GF-D8 (cell line): Measurements from ENCODE around the gene BAIAP2L2.

ENCODE experiments used
- DNase-seq: peaks from one replicate; lab custom pipeline; 2025; lab: John Stamatoyannopoulos, UW

The BAIAP2L2 gene

DNA sequence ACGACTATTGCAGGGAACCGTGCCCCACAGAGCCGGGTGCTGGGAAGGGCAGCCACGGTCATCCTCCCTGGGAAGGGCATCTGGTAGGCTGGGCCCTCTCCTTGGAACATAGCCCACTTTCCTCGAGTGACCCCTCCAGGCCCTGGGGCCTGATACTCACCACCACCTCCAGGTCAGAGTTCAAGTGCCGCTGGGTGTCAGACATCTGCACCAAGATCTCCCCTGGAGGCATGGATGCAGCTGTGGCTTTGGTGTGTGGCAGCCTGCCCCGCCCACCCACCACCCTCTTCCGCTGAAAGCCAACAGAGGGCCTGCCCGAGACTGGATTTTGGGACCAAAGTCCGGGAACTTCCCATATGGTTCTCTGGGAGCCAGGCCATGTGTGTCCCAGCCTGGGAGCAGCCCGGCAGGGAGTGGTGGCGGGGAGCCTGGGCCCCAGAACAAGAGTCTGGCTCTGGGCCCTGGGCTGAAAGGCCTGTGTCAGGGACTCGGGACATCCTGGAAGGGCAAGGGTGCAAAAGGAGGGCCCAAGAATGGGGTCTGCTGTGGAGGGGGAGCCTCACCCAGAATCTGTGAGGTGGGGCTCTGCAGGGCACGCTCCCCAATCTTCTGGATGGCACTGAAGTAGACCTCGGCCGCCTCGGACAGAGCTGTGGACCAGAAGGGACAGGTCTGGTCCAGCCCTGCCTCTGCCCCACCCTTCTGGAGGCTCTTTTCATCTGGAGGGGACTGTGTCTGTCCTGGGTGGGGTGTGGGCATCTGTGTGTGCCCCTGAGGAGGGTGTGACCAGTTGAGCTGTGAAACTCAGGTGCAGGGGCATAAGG, 2.6 kb downstream of the BAIAP2L2 start:
- no peak for DNase-seq

DNA sequence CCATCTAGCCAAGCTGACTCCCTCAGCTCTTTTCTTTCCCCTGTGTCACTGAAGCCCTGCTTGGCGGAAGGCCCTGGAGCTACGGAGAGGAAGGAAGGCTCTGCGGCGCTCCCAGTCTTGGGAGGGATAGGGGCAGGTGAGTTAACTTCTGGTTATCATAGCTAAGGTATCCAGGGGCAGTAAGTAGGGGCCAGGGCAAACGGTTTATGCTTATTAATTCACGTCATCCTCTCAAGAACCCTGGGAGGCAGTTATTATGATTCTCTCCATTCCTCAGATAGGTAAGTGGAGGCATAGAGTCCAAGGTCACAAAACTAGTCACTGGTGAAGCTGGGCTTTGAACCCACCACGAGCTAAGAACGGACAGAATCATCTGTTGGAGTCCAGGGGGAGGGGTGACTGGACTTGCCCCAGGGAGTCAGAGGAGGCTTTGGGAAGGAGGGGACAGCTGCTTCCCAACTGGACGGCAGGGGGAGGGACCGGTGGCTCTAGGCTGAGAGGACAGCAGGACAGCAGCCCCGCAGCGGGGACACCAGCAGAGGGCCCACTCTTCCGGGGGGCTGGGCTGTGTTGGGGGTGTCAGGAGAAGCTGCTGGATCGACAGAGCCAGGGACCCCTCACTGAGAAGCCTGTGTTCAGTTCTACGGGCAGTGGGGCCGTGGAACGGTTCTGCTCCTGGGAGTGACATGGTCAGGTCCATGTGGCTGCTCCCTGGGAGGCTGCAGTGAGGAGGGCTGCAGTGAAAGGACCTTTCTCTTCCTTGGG, 3.5 kb downstream of the BAIAP2L2 start:
- no peak for DNase-seq

DNA sequence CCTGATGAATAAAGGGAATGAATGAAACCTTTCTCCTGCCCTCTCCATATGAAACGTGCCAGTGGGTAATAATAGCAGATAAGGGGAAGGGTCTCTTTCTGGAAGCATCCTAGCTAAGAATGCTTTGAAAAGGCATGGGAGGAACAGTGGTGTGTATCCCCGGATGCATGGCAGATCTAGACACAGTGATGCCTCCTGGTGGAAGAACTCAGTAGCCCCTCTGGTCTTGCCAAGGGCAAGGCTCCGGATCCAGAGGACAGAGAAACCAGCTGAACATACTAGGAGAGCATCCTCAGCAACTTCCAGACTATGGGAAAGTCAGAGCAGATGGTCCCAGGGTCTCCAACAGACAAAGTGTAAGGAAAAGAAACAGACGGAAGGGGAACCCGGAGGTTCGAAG, 6.4 kb downstream of the BAIAP2L2 start:
- DNase-seq: no peak

DNA sequence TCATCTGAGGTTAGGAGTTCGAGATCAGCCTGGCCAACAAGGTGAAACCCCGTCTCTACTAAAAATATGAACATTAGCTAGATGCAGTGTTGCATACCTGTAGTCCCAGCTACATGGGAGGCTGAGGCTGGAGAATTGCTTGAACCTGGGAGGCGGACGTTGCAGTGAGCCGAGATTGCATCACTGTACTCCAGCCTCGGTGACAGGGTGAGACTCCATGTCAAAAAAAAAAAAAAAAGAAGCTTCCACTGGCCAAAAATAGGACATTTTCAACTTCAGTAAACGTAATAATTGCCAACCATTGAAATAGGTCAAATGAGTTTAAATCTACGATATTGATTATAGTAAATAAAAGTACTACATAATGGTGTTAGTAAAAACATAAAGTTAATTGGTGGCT, 6.8 kb downstream of the BAIAP2L2 start:
- no peak for DNase-seq

DNA sequence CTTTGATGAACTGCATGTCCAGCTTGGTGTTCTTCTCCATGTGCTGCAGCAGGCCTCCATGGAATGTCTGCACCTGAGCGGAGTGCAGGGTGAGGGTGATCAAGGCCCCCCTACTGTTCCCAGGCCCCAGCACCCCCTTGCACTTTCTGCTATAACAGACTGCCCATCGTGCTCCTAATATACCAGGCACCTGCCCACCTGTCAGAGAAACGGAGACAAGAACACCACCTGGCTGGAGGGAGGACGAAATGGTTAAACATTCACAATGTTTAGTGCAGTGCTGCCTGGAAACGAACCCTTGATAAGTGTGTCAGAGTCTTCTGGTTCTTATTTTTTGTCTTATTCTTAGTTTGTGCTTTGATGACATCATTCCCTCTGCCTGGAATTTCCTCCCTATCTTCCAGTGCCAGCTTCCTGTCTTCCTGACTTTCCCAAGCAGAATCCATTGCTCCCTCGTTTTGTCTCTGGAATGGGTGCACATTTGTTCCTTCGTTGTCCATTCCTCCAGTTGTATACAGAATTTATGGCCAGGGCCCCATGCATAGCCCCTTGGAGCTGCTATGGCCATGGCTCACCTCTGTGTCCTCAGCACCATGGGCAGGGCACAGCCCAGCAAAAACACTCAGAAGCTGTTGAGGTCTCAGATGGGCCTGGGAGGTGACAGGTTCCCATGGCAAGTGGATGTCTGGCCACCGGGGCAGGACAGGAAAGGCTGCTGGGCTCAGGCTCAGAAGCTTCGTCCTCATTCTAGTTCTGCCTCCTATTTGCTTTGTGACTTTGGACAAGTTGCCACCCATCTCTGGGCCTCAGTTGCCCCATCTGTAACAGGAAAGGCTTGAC, 11.9 kb downstream of the BAIAP2L2 start:
- no peak for DNase-seq

DNA sequence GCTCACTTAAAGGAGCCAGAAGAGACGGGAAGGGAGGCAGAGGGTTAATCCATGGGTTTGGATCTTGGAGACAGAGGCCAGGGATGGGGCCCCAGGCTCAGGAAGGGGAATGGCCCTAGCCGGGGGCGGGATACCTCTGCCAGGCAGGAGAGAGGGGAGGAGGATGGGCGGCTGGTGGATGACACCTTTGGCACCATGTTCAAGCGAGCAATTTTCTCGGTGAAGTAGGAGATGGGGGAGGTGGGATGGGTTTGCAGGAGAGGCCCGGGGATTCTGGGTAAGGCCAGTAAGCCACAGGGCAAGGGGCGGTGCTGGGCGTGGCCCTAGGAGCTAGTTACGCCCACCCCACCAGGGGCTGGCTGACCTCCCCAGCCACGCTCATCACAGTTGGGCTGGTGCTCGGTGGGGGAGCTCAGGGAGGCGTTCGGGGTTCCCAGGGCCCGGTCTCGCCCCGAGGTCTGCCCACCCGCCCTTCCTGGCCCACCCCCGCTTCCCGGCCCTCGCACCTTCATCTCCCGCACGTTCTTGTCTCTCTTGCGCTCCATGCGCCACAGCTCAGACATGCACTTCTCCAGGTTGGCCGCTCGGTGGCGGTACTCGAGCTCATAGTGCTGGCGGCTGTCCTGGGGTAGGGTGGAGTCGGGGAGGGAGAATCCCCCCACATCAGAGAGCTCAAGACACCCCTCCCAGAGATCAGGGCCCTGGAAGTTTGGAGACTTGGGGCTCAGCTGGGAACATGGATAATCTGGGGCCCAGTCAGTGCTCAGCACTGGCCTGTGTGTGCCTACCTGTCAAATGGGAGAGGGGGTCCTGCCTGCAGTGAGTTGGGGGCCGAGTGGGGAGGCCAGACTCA, 12.7 kb downstream of the BAIAP2L2 start:
- no peak for DNase-seq

DNA sequence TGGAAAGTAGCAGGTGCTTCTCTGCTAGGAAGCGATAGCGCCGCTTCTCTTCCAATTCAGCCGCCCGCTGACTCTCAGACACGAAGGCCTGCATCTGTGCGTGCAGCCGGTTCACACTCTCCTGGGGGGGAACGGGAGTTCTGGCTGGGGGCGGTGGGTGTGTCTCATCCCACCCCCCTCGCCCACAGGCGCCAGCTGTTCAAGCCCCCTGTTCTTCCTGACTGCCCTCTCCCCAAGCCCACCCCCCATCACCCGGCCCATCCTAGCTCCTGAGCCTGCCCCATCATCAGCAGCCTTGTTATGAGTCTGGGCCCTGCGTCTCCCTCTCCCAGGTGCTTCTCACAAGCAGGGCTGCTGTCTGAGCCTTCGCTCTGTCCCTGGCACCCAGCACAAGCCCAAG, 13.4 kb downstream of the BAIAP2L2 start:
- DNase-seq: no peak

DNA sequence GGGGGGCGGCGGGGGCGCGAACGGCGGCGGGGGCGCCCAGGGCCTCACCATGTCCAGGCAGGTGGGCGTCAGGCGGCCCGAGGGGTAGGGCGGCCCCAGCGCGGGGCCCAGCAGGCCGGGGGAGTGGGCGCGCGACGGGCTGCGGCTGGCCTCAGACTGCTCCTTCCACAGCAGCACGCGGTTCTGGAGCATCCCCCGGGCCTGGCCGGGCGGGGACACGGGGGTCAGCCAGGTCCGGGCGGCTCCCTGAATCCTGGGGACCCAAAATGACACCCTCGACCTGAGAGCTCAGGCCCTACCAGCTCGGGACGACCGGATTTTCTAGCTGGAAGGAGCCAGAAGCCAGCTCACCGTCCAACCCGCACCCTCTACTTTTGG, 21.0 kb downstream of the BAIAP2L2 start:
- DNase-seq: no peak

DNA sequence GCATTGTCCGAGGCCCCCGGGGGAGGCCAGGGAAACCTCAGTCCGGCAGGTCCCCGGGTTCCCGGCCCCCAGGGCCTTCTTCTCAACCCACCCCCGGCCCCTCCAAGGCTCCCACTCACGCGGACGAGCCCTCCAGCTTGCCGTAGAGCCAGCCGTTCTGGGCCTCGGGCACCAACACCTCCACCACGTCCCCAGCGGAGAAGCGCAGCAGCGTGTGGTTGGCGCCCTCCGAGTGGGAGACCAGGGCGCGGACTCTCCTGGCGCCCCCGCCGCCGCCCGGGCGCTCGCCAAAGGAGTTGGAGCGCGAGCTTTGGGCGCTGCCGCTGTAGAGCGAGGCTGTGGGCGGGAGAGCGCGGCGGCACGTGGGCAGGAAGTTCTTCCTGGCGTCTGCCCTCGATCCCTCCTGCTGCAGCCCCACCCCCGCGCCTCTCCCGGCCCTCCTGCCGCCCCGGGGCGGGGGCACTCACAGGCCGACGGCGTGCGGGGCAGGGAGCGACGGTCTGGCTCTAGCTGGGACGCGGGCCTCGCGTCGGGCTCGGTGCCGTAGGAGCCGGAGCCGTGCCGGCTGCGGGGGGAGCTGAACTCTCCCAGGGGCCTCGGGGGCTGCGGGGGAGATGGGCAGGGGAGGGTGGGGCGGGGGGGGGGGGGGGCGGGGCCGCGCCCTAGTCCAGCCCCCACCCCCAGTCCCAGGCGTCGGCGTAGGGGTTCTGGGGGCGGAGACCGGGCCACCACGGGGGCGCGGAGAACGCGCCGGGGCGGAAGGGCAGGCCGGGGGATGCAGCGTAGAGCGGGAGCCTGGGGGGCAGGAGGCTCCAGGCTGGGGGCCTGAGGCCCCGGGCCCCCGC, 21.6 kb downstream of the BAIAP2L2 start:
- no peak for DNase-seq

DNA sequence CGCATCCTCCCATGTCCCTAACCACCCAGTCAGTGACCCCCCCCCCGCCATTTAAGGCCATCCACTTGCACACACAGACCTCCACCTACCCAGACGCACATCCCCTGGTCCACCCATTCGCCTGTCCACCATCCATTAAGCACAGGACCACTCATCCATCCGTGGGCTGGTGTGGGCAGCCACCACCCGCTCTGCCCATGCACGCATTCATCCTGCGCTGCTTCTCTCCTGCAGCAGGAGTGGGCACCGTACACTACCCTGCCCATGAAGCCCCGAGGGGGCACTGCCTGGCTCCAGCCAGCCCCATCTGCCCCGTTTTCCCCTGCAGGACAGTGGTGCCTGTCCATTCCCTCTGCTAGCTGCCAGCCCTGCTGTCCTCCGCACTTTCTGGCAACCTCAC, 22.6 kb downstream of the BAIAP2L2 start:
- no peak for DNase-seq

DNA sequence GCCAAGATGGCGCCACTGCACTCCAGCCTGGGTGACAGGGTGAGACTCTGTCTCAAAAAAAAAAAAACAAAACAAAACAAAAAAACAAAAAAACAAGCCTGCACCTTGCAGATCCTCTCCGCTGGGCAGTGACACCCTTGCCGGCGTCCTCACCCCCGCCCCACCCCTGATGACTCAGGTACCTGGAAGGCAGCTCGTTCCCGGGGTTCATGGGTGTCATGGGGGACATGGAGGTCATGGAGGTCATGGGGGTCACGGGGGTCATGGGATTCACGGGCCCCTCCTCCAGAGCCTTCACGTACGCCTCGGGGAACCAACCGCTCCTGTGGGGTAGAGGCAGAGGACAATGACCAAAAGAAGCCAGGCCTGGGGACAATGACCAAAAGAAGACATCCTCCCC, 23.5 kb downstream of the BAIAP2L2 start:
- no peak for DNase-seq

DNA sequence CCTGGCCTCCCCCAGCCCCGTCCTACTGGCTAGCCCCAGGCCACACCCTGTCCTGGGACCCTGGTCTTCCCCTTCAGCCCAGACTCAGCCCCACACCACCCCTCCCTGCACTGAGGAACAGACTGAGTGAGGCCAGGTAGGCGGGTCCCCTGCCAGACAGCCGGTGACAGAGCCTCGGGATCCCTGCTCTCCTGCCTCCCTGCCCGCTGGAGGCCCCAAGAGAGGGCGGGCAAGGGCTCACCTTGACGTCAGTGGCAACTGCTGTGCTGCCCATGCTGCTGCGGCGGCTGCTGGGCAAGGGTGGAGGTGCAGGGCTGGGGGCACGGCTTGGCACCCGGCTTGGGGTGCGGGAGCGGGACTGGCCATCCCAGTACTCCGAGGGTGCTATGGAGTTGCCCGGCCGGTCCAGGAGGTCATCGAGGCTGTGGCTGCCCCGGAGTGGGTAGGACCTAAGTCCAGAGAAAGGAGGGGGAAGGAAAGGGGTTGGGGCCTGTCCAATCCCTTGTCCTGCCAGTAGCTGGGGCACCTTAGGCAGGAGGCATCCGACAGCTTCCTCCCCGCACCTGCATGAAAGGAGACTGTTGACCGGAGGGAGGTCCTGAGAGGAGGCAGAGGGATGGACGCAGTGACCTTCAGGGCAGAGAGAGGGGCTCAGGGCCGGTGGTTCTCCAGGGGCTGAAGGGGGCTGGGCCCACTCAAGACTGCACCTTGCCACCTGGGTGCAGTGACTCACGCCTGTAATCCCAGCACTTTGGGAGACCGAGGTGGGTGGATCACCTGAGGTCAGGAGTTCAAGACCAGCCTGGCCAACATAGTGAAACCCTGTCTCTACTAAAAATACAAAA, 24.3 kb downstream of the BAIAP2L2 start:
- DNase-seq: no peak

DNA sequence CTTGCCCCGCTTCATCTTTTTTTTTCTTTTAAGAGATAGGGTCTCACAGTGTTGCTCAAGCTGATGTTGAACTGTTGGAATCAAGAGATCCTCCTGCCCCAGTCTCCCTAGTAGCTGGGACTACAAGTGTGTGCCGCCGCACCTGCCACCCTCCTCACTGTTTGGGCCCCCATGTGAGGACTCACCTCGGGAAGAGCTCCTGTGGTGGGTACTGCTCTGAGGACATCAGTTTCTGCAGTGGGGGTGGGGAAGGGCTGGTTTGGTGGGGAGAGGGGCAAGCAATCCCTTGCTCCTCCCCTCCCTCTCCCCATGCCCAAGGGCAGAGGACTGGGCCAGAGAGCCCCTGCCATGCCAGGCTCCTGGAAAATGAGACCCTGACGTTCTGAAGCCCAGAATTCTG, 25.0 kb downstream of the BAIAP2L2 start:
- no peak for DNase-seq

DNA sequence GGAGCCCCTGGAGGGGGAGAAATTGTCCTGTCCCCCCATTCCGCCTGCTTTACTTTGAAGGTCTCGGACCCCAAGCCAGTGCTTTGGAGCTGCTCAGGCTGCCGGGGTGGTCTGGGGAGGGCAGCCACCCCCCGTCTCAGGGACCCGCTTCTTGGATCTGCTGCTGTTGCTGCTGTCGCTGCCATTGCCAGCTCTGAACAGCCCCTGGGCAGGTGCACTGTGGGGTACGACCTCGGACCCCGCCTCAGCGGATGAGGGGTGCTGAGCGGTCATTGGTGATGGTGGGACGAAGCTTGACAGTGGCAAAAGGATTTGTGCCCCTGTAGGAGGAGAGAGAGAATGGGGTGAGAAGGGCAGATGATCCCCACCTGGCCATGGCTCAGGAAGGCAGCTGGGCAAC, 25.4 kb downstream of the BAIAP2L2 start:
- DNase-seq: no peak

DNA sequence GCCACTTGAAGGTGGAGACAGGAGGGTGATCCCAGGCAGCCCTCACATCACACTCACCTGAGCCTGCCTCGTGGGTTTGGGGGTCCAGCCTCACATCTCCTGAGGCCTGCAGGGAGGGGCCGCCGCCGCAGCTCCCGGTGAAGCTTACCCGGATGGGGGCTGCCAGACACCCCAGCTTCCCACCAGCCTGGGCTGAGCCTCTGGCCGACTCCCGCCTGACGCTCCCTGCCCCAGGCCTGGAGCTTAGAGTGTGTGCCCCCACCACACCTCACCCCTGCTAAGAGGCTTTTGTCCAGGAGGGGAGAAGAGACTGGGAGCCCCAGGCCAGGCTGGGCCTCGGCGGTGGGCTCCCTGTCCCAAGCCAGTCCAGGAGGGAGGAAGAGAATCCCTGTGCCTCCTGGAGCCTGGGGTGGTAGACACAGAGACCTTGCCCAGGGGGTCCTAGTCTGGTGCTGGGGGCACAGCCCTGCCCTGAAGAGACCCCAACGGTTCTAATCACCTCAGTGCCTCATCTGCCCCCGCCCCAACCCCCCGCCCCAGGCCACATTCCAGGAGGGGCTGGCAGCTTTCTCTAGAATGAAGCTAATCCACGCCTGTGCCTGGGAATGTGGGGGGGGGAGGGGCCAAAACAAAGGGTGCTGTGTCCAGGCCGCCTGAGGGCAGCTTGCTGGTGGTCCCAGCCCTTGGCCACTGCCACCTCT, 26.4 kb downstream of the BAIAP2L2 start, which contains the start of gene SLC16A8:
Gene SLC16A8, minus strand, starts transcription at position 254 of the 701 bp plus-strand sequence. CDS start 1,311 bp downstream, outside the sequence.
- DNase-seq: no peak

DNA sequence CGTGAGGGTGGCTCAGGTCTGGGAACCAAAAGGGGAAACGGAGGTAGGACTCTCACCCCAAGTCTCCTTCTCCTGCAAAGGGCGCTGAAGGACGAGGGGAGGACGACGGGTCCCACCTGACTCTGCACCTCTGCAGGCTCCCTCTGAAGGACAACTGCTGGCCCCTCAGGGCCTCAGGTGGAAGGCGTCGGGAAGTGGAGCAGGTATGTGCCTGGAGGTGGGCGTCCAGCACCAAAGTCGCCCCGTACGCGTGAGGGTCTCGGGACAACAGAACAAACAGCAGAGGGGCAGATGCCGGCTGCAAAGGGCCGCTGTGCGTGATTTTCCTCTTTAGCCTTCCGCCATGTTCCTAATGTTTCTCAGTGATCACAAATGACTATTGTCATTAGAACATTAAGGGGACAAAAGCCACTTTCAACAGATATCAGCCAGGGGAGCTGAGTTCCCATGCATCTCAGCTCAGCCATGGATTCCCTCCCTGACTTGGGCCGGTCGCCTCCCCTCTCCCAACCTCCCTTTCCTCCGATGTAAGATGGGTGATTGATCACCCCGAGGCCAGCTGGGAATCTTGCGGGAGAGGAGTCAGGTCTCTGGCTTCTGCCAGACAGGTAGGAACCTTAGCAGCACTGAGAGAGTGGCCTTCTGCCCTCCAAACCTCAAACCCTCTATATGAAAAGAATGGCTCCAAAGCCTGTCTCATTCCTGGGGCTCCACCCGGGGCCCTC, 27.3 kb downstream of the BAIAP2L2 start:
- no peak for DNase-seq

DNA sequence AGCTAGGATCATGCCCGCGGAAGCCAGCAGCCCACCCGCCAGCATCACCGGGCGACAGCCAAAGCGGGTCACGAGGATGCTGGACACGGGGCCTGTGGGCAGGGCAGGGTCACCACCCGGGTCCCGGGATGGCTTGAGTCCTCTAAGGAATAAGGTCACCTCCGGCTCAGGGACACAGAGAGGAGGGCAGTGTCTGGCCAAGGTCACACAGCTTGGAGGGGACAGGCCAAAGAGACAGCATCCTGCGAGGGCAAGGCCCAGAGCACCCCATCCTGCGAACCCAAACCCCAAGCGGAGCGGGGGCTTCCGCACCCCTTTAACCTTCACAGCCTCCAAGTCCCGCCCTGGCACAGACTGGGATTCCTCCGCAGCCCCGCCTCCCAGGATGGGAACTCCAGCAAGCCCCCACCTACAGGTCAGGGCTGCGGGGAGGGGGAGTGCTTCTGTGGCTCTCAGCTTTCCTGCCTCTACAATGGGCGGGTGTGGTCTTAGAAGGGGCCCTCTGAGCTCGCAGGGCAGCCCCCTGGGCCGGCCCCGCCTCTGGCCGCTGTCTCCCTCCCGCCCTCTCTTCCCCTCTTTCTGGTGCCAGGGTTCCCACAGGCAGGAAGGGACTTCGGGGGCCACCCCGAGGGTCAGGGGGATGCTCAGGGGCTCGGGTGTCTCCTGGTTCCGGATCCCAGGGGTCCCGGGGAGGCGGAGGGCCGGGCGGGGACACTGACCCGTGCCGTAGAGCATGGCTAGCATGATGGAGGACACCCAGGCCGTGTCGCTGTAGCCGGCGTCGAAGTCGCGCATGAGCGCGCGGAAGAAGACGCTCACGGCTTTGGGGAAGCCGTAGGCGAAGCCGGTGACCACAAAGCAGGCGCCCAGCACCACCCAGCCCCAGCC, 28.3 kb downstream of the BAIAP2L2 start:
- DNase-seq: no peak

DNA sequence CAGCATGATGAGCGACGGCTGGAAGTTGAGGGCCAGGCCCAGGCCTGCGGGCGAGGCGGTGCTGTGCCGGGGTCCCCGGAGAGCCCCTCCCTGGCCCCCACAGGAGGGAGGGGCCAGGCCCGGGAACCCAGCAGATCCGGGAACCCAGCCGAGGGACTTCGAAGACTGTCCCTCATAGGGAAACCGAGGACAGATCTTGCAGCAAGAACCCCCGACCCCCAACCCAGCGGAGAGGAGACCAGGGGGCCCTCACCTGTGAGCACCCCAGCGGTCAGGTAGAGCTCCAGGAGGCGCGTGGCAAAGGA, 28.9 kb downstream of the BAIAP2L2 start:
- DNase-seq: no peak
